Gastrocnemius medialis (tissue), 4 donors: Measurements from ENCODE around the gene CORIN.

Experiments
- POLR2A ChIP-seq, 2 donors: fragments of 450-650 bp; IDR thresholded peaks; one replicate each; pipeline ENCODE4 v1.6.1; 2017; ENCODE audit warnings: antibody characterized with exemption in 2 of 2, mild to moderate bottlenecking in 2 of 2, moderate library complexity in 2 of 2
- TF ChIP-seq, protein P1 (sequence below), 5 experiments: fragments of 450-650 bp in 3 of 5; fragments of 200-600 bp in 2 of 5; sonication (generic) in 2 of 5; IDR thresholded peaks in 4 of 5; conservative IDR thresholded peaks in 1 of 5; 1 replicate in 4 of 5; 2 replicates in 1 of 5; pipeline ENCODE4 v1.5.1; 2016 to 2019; ENCODE audit warnings: antibody characterized with exemption in 5 of 5, mild to moderate bottlenecking in 3 of 5, moderate library complexity in 3 of 5

GRCh38 chr4:47837908-47838294, at the start of gene CORIN:
- TF ChIP-seq, protein P1, sequence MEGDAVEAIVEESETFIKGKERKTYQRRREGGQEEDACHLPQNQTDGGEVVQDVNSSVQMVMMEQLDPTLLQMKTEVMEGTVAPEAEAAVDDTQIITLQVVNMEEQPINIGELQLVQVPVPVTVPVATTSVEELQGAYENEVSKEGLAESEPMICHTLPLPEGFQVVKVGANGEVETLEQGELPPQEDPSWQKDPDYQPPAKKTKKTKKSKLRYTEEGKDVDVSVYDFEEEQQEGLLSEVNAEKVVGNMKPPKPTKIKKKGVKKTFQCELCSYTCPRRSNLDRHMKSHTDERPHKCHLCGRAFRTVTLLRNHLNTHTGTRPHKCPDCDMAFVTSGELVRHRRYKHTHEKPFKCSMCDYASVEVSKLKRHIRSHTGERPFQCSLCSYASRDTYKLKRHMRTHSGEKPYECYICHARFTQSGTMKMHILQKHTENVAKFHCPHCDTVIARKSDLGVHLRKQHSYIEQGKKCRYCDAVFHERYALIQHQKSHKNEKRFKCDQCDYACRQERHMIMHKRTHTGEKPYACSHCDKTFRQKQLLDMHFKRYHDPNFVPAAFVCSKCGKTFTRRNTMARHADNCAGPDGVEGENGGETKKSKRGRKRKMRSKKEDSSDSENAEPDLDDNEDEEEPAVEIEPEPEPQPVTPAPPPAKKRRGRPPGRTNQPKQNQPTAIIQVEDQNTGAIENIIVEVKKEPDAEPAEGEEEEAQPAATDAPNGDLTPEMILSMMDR (IDR thresholded peaks at IDR 0.05 in 4 of 5, conservative IDR thresholded peaks at IDR 0.05 in 1 of 5), result no peak
- no peak for TF ChIP-seq POLR2A (IDR thresholded peaks at IDR 0.05)
